Measurements from ENCODE around the gene BRICD5.
"Not testable (repeated sequence)": the region's sequence is repeated elsewhere in the genome, so short reads cannot be mapped to it uniquely, and the experiment has no call there.

BRICD5 gene

DNA sequence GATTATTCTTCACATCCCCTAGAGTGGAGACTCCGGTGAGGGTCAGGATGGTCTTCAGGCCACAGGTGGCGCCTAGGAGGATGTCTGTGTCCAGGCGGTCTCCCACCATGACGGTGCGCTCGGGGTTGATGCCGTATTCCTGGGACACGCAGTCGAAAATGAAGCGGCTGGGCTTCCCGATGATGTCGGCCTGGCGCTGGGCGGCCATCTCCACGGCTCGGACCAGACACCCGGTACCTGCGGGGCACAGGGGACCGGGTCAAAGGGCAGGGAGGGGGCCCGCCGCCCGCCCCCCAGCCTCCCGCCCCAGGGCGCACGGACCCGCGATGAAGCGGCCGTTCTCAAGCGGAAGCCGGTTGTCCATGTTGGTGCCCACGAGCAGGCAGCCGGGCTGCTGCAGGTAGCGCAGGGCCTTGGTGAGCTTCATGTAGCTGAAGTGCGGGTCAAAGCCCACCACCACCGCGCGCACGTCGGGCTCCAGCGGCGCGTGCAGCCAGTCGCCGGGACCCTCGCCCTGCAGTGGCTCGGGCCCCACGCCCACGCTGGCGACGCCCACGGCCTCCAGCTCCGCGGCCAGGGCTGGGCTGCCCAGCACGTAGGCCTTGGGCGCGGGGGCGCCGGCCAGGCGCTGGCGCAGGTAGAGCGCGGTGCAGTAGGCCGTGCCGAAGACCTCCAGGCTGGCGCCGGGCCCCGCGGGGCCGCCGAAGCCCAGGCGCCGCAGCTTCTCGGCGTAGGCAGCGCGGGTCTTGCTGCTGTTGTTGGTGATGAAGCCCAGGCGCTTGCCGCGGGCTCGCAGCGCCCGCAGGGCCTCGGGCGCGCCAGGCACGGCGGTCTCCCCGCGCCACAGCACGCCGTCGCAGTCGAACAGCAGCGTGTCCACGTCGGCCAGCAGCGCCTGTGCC is 3.4 kb upstream of the BRICD5 start:
- no peak for DNase-seq

DNA sequence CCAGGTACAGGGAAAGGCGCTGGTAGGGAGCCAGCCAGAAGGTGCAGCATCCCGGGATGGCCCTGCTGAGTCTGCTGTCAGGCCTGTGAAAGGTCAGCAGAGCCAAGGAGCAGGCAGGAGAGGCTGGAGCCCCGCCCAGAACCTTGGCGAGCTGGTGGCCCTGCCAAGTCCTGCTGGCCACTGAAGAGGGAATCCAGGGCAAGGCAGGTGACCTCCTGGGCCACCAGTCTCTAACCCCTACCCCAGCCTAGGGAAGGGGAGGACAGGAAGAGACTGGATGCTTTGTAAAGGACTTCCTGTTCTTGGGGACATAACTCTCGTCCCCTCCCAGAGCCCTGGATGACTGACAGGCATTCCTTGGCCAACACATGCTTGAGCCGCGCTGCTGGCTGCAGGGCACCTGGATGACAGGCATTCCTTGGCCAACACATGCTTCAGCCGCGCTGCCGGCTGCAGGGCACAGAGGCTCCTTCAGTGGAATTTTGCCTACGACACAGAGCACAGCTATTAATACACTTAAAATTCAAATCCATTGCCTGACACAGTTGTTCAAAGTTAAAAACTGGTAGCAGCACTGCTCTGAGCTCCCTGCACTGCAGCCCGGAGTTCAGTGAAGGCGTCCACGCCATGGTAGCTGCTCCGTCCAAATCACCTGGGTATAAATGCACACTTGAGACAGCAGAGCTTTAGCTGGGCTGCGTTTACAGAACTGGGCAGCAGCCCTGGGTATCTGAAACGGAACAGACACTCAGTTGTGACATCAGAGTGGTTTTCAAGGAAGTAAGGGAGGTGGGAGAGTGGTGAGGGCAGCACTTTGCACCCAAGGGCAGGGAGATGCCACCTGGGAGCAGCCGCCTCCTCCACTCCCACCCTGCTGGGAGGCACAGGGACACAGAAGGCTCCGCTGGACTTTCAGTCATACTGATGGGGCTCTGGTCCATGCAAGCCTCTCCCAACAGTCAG is 2.0 kb upstream of the BRICD5 start:
- no peak for DNase-seq

DNA sequence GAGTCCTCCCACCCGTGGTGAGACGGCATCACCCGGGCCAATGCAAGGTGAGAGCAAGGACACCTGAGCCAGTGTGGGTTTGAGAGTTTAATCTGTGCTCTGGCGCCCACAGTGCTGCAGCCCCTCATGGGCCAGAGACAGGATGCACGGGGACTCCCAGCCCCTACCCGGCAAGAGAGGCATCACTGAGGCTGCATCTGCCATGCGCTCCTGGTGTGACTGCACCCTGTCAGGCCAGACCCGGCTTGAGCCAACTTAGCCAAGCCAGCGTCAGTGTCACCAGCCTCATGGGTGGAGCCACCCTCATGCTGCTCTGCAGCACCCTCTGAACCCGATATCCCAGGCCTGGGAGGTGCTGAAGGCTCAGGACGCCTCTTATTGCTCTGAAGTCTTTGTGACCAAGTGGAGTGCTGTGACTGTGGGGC is 1.3 kb upstream of the BRICD5 start:
- no peak for DNase-seq

DNA sequence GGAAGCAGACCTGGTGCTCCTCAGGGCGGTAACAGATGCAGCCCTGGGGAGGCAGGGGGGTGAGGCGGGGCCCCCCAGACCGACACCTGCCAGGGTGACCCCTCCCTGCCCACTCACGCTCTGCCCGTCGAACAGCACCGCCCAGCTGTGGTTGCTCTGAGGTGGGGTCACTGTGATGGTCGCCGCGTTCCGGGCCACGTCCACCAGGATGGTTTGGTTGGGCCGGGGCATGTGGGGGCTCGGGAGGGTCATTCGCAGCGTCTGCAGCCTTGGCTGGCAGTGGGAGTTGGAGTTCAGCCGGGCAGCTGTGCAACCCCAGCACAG is 692 bp downstream of the BRICD5 start:
- DNase-seq: no peak

DNA sequence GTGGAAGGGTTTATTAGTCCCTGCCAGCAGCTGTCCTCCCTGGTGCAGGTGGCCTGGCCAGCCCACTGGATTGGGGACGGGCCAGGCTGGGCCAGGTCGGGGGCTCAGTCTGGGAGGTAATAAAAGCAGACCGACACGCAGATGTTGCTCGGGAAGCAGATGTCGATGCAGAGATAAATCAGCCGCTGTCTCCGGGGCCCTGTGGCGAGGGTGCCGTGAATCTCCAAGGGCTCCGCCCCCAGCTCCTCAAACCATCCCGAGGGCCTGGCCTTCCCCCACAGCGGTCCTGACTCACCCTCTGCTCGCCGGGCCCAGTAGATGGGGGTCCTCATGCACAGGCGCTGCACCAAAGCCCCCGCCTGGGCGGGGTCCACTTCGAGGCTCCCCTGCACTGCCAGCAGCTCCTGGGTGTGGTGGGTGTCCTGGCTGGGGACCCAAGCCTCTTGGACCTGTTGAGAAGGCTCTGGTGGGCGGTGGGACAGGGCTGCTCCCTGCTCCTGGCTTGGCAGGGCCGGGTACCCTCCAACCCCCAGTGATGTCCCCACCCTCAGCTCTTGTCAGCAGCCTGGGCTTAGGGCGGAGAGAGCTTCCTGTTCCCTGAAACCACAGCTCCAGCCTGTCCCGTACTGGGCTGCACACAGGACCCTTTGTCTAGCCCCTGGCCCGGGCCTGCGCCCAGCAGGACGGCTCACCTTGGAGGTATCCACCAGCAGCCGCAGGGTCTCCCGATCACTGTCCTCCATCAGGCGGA is 1.2 kb downstream of the BRICD5 start:
- no peak for DNase-seq

DNA sequence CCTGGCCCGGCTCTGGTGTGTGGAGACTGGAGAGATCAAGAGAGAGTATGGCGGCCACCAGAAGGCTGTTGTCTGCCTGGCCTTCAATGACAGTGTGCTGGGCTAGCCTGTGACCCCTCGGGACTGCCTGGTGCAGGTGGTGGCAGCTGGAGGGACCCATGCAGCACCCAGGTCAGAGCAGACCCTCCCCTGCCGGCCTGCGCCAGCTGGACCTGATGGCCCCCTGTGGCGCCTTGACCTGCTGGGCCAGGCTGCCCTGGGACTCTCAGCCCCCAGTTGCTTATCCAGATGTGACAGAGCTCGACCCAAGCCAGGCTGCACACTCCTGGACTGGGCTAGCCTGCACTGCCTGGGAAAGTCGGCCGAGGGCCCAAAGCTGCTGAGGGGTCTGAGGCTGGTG is 1.9 kb downstream of the BRICD5 start:
- no peak for DNase-seq

DNA sequence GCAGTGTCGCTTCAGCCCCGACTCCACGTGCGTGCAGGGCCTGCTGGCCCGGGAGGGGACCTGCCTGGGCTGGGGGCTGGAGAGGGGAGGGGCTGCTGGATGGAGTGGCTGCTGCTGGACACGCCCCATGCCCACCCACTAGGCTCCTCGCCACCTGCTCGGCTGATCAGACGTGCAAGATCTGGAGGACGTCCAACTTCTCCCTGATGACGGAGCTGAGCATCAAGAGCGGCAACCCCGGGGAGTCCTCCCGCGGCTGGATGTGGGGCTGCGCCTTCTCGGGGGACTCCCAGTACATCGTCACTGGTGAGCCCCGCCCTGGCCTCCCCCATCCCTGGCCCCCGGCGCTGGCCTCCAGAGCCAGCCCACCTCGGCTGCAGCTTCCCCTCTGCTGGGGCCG is 2.4 kb downstream of the BRICD5 start:
- no peak for DNase-seq

DNA sequence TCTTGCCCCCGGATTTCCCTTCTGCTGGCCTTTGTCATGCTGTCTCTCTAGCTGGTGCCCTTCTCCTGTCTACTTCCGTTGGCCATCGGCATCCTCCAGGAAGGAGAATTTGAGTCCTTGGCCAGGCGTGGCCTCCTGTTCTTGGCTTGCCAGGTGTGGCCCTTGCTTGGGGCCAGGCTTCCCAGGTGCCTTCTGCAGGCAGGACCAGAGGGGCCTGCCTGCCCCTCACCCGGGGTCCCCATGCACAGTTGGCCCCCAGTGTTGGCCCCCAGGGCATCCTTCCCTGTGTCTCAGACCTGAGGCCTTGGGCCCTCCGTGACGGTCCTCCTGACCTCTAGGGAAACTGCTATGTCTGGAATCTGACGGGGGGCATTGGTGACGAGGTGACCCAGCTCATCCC is 2.8 kb downstream of the BRICD5 start:
- DNase-seq: no peak

DNA sequence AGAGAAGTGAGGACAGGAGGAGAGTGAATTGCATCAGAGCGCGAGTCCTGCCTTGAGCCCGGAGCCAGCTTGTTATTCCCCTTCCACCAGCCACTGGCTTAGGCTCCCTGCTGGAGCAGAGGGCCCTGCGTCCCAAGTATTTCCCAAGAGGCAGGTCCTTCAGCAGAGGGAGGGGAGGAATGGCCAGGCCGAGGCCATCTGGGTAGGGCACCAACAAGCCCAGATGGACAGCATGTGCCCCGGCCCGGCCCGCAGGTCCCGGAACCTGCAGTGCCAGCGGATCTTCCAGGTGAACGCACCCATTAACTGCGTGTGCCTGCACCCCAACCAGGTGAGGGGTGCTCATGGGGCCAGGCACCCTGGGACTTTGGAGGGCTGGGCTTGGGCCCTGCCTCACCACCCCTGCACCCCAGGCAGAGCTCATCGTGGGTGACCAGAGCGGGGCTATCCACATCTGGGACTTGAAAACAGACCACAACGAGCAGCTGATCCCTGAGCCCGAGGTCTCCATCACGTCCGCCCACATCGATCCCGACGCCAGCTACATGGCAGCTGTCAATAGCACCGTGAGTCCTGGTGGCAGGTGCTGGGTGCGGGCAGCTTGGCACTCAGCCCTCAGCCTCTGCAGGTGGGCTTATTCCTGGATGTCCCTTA is 3.8 kb downstream of the BRICD5 start:
- DNase-seq: no peak

DNA sequence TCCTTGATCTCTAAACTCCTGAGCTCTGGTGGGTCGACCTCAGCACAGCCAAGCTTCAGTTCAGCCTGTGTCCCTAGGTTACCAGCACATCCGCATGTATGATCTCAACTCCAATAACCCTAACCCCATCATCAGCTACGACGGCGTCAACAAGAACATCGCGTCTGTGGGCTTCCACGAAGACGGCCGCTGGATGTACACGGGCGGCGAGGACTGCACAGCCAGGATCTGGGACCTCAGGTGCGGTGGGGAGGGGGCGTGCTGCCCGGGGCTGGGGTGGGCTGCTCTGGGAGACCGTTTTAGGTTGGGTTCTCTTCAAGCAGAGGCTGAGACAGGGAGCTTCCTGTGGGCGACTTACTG is 4.3 kb downstream of the BRICD5 start:
- no peak for DNase-seq

DNA sequence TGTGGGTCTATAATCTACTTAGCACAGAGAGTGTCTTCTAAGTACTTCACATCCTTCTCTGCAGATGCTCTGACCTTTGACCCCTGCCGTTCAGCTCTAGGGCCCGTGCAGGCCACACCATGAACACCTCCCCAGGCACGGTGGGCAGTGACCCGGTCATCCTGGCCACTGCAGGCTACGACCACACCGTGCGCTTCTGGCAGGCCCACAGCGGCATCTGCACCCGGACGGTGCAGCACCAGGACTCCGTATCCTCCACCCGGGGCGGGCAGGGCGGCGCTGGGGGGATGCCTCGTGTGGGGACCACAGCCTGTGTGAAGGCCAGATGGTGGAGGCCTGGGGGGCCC is 4.7 kb downstream of the BRICD5 start:
- DNase-seq: no peak

DNA sequence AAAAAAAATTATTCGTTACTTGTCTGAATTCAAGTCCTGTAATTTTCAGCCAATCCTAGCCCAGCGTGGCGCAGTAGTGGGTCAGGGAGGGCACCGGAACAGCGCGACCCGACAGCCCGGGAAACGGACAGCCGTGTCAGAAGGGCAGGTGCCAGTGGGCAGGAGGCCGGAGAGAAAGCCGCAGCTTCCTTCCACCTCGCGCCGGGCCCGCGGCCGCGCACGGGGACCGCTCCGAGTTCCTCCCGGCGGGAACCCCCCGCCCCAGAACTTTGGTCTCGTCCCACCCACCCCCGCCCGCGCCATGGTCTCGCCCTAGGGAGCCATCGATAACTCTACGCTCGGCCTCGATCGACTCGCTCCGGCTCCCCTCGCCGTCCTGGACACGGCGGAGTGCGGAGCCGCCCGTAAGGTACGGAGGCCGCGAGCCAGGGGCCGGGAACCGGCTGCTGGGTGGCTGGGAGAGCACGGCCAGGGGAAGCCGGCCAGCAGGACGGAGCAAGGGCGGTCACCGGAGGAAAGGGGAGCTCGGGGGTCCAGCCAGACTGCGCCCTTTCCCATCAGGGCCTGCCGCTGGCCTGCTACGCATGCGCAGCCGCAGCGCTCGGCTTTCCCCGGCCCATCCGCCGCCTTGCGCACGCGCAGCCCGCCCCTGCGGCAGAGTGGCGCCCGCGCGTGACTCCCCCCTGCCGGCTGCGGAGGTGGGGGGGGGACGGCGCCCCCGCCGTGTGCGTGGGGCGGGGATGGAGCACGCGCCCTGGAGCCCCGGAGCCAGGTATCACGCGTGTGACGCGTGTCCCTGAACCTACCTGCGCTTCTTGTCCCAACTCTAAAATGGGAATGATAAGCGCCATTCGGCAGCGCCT is 5.3 kb downstream of the BRICD5 start, which contains the start of gene MLST8:
Gene MLST8 (plus strand): TSS at position 351 of the 863 bp plus-strand sequence. CDS start 632 bp downstream, outside the sequence.
- no peak for DNase-seq

DNA sequence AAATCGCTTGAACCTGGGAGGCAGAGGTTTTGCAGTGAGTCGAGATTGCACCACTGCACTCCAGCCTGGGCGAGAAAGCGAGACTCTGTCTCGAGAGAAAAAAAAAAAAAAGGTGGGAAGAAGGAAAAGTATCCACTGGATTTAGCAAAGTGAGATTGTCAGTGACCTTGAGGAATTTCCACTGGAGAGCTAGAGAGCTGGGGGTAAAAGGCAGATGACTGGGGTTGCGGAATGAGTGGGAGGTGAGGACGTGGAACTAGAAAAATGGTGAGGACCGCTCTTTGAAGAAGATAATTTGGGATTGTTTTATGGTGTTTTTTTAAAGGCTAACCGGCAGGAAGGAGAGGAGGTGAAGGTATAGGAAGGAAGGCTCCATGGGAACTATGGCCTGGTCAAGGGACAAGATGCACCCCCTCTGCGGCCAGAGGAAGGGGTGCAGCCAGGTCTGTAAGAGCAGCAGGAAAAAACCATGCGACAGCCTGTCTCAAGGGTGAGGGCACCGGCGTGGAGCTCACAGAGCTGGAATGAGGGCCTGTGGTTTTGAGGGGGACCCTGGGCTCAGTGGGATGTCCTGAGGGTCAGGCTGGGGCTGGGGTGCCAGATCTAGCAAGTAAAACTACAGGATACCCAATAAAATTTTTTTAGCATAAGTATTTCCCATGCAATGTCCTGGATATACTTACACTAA is 6.1 kb downstream of the BRICD5 start:
- no peak for DNase-seq

DNA sequence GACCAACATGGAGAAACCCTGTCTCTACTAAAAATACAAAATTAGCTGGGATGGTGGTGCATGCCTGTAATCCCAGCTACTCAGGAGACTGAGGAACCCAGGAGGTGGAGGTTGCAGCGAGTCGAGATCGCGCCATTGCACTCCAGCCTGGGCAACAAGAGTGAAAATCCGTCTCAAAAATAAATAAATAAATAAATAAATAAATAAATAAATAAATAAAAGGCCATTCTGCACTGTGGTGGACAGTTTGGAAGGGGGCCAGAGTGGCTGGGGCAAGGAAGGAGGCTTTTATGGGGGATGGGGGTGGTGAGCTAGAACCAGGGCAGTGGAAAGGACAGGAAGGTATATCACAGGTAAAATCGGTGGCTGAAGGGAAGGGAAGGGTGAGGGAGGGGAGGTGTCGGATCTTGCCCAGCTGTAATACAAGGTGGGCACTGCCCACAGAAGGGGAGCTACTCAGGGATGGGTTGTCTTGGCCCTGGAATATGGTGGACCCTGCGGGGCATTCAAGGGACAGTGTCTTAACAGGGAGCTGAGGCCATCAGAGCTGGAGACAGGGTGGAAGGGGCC is 7.5 kb downstream of the BRICD5 start:
- DNase-seq: not testable (repeated sequence)

DNA sequence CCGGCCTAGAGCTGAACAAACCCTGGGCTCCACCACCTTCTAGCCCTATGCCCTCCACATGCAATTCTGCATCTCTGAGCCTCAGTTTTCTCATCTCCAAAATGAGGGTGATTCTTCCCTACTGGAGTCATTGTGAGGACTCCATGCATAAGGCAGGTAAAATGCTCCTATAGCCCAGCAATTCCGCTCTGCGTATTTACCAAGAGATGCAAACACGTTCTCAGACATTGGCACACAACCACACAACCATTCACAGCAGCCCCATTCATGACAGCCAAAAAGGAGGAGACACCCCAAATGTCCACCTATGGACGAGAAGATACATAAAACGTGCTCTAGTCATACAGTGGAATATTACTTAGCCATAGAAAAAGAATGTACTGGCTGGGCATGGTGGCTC is 10.3 kb downstream of the BRICD5 start:
- no peak for DNase-seq

DNA sequence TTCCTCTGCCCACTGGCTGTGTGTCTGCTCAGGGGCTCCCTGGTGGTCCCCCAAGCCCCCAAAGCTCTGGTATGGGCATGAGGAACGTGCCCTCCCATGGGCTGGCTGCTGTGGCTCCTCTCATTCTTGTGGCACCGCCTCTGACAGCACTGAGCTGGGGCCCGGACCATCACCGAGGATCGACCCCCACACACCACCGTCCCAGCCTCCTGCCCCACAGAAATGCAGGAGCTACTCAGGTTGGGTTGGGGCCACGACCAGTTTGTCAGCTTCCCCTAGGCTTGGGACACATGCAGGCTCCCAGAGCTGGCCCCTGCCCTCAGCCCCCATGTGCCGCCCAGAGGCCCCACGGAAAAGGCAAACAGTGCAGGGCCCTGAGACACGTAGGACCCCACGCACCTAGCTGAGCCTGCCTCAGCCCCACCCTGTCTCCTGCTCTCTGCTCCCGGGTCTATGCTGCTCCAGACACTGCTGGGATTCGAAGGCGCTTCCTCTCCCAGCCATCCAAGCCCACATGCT is 11.0 kb downstream of the BRICD5 start:
- no peak for DNase-seq

DNA sequence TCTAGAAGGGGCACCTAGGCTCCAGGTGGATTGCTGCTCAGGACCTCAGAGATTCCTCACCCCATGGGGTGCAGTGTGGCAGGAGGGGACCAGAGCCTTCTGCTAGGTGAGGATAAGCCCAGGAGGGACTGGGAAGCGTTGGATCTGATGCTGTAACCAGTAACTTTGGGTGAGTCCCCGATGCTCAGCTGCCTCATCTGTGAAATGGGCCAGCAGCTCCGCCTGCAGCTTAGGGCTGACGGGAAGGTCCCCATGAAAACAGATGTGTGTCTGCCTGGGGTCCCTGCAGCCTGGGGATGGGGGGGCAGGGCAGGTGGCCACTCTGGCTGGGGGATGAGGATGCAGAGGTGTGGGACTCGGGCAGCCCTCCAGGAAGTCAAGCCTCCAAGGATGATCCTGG is 11.6 kb downstream of the BRICD5 start:
- DNase-seq: no peak

DNA sequence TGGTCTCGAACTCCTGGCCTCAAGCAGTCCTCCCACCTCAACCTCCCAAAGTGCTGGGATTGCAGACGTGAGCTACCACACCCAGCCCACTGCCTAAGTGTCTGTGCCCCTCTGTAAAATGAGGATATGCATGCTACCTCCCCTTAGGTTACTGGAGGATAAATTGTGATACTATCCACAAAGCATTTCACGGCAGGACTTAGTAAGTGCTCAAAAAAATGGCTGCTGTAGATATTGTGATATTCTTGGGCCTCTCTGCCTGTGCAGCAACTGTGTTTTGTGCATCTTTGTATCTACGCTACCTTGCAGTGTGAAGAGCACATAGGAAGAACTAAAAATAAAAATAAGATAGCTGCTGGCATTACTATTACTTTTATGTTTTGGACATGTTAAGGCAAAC is 12.4 kb downstream of the BRICD5 start:
- DNase-seq: no peak

DNA sequence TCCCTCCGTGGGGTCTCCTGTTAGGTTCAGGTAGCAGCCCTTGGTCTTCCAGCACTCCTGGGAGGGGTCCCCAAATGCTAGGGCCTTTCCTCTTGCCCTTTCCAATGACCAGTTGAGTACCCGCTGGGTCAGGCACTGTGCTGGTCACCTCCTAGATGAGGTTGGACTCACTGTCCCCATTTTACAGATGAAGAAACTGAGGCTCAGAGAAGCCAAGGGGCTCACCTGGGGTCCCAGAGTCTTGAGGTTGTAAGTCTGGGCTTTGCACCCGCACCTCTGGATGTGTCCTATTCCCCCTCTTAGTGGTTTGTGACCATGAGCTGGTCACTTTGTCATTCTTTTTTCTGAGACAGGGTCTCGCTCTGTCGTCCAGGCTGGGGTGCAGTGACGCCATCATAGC is 12.9 kb downstream of the BRICD5 start:
- no peak for DNase-seq

DNA sequence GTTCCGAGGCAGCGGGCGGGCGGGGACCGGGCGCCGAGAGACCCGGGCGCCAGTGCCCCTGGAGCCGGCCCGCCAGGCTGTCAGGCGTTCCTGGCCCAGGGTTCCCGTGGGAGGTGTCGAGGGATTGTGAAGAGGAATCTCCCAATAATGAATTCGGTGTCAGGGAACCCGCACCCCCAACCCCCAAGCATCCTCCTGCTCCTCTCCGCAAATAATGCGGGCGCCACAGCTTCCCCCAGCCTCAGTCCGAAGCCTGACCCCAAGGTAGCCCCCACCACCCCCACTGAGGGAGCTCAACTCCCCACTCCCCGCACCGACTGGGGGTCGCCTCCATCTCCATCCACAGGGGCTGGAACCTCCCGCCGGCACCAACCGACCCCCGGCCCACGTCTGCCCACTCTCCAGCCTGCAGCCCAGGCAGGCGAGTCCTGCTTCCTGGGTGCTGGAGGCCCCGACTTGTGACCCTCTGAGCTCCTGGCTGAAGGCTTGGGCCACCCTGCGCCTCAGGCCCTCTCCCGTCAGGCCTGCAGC is 13.6 kb downstream of the BRICD5 start:
- DNase-seq: no peak
